Stimulated activated naive CD8-positive, alpha-beta T cell treated with anti-CD3 and anti-CD28 coated beads, Interleukin-15, Interleukin-2, amounts not matched to agents 100 U/mL and 50 U/mL, for 24 hours (primary cell): ENCODE measurements around the gene KRTAP2-1.
"Not testable (repeated sequence)": the region's sequence is repeated elsewhere in the genome, so short reads cannot be mapped to it uniquely, and the experiment has no call there.

ENCODE experiments used
- ATAC-seq: fragments of 150-1000 bp; cut with Tn5 transposase; one replicate; pipeline ENCODE4 v1.10.0; 2021
- DNase-seq: peaks from one replicate; pipeline ENCODE4 v3.0.0; 2021

KRTAP2-1 gene

GRCh38 chr17:41012326-41013120, 34.6 kb downstream of the KRTAP2-1 start:
- no peak for DNase-seq

GRCh38 chr17:41010441-41010840, 36.7 kb downstream of the KRTAP2-1 start:
- no peak for ATAC-seq
- DNase-seq, result no peak

More at GRCh38 chr17:41012326-41013120, 34.6 kb downstream of the KRTAP2-1 start:
- no peak for ATAC-seq

DNA sequence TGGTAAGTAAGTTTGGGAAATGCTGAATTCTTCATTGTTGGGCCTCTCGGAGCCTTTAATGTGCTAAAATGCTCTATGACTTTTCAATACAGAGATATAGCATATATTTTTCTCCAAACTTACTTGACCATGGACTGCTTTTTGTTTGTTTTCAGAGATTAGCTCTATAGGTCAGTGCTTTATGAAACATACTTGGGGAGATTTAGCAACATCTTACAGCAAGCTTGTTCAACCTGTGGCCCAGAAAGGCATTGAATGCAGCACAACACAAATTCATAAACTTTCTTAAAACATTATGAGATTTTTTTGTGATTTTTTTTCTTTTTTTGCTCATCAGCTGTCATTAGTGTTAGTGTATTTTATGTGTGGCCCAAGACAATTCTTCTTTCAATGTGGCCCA, 37.2 kb downstream of the KRTAP2-1 start:
- ATAC-seq, result no peak

DNA sequence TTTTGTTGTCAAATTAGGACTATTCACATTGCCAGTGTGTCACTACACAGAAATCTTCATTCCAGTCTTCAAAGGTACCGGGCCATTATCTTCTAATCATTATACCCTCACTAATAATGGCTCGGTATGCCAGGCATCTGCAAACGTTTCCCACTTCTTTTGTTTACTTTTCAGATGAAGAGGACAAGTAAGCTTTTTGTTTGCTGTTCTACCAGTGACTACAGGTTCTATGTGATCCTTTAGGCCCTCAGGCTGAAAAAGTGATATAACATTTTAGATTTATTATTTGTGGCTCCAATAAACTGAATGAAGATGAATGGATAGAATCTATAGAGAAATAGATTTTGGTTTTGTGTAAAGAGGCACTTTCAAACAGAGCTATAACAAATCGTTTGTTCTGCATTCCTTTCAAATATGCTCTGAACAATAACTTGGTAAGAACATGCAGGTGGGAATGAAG, 37.8 kb downstream of the KRTAP2-1 start:
- DNase-seq, result no peak
- ATAC-seq, result no peak

More for the DNA sequence above, 37.2 kb downstream of the KRTAP2-1 start:
- DNase-seq, result no peak

- ATAC-seq (no peak), DNase-seq (no peak)
Observed at GRCh38 chr17:41008811-41009210, 38.3 kb downstream of the KRTAP2-1 start, which contains the start of gene KRTAP3-1. Gene KRTAP3-1 (minus strand): TSS chr17:41009128. CDS start chr17:41009074, 54 bp downstream.

DNA sequence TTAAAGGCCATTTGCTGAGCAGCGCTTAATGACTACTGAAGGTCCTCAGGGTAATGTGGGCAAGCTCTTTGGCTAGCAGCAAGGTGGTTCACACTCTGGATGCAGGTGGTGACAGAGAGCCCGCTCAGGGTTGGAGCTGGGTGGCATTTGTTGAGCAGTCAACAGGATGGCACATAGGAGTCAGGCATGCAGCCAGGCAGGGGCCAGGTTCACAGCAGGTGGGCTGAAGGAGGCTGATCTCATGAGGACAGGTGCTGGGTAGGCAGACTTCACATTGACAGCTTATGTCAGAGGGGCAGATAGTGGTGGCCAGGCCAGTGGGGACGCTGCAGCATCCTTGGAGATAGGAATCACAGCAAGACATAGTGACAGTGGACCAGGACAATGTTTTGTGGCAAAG, 42.7 kb downstream of the KRTAP2-1 start:
- DNase-seq (no peak), ATAC-seq (no peak)

DNA sequence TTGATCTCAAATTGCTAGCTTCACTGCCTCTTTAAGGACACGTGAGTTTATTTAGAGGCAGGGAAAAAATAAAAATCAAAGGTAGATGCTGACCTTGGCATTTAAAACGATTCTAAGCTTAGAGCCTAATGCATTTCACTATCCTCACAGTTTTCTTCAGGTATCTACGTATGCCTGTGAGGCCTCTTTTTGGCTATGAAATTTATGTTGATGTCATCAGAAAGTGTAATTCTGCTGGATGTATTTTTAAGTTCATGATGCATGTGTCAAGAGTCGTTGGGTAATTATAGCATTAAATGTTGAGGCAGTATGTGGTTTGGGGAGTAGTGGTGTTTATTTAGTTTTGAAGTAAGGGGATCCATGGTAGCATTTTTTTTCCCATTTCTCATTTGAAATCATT, 43.2 kb downstream of the KRTAP2-1 start:
- DNase-seq, result no peak
- no peak for ATAC-seq

- no peak for DNase-seq
- ATAC-seq, result no peak
Observed at GRCh38 chr17:41002814-41003213, 44.3 kb downstream of the KRTAP2-1 start.

DNA sequence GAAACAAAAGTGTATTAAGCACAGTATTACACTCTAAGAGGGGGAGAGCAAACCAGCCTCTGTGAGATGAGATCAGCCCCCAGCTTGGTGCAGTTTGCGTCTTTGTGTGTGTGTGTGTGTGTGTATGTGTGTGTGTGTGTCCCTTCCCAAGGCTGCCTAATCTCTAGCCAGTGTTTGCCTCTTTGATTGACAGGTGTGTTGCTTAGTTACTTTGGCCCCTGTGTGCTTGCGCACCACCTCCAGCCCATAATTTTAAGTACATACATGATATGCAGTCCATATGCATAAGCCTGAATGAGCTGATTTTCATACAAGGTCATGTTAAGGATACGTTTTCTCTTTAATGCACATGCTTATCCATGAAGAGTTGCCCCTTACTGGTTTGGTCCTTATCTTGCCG, 45.3 kb downstream of the KRTAP2-1 start:
- ATAC-seq, result no peak

DNA sequence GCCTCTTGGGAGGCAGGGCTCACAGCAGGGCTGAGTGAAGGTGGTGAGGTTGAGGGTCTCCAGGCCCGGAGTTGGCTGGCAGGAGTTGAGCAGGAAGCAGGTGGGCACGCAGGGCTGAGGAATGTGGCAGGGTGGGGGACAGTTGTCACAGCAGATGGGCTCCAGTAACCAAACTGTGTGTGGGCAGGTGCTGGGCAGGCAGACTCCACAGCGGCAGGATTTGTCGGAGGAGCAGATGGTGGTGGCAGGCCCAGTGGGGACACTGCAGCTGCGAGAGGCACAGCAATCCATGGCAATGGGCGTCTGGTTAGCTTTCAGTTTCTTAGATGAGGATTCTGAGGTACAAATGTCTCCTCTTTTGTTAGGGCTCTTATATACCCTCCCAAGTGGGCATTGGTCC, 47.6 kb downstream of the KRTAP2-1 start, which contains the start of gene KRTAP3-2:
Gene KRTAP3-2, minus strand, starts transcription at position 344 of the 400 bp plus-strand sequence. Its CDS starts 53 bp downstream, at position 291.
- not testable (repeated sequence) for DNase-seq, ATAC-seq

More for the DNA sequence above, 45.3 kb downstream of the KRTAP2-1 start:
- no peak for DNase-seq

- DNase-seq (no peak), ATAC-seq (no peak)
Observed at GRCh38 chr17:40997361-40997760, 49.8 kb downstream of the KRTAP2-1 start.

GRCh38 chr17:40996829-40997228, 50.3 kb downstream of the KRTAP2-1 start:
- ATAC-seq (no peak), DNase-seq (no peak)
